Activated CD8-positive, alpha-beta memory T cell treated with anti-CD3 and anti-CD28 coated beads for 36 hours (primary cell): Measurements from ENCODE around the gene FASTKD1. TPM values are rescaled to one million over a fixed set of nuclear protein-coding genes. Genes with fewer than 3 reads are reported as not detected.

Experiments
- CTCF ChIA-PET: fragments of 350-600 bp; sonication (Branson Sonifier 250); formaldehyde crosslinking; loops from one replicate; lab custom pipeline; 2021; ENCODE audit warnings: antibody characterized with exemption; lab: Charles Lee
- POLR2A ChIA-PET: fragments of 350-600 bp; sonication (Branson Sonifier 250); formaldehyde crosslinking; loops from one replicate; lab custom pipeline; 2021; ENCODE audit warnings: antibody characterized with exemption; lab: Charles Lee
- total RNA-seq, 2 experiments: library from RNA; stranded (reverse); gene quantifications; one replicate each; pipeline ENCODE4 v1.2.3, GENCODE V29; 2021

The FASTKD1 gene
- total RNA-seq, 2 experiments from 2014 or later = 66.1 to 66.8 TPM

GRCh38 chr2:169513094-169513493 is 60.6 kb downstream of the FASTKD1 start:
- ChIA-PET POLR2A (no interaction called here), CTCF (interaction anchor here (1.4 kb wide), 1 partner anchor 15 kb away, joined by 3 read pairs; no protein-coding TSS in a partner anchor)

DNA sequence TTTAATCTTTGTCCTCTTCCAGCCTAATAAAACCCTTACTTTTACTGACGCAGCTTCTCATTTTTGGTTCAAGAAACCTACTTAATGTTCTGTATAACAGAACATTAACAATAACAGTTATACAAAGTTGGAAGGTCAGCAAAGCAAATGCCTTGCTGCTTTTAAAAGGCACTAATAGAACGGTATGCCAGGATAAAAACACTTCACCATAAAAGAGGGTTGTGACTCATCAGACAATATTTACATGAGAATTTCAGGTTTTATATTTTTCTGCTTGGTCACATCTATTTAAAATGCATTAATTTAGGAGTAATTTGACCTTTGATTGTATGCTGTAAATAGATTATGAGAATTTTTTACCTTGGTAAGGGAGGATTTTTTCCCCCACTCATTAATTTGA is 61.1 kb downstream of the FASTKD1 start:
- POLR2A ChIA-PET = no interaction called here
- CTCF ChIA-PET = interaction anchor here (1.6 kb wide), 1 partner anchor 16 kb away, joined by 3 read pairs; no protein-coding TSS in a partner anchor

DNA sequence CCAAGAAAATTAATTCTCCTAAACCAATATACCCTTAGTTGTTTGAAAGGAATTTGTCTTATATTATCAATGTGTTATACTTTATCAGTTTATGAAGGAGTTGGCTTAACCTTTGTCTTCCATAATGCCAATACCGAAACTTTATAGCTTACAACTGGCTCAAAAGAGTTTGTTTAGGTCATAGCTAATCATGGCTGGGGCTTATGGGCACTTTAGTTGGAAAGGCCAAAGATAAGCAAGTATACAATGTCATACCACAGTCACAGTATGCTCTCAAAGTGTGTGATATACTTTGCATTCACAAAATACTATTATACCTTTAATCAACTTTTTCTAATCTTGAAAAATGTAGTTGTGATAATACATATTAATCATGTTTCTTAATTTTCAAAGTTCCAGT is 61.8 kb downstream of the FASTKD1 start:
- CTCF ChIA-PET = interaction anchor here (1.6 kb wide), 1 partner anchor 16 kb away, joined by 3 read pairs; no protein-coding TSS in a partner anchor
- POLR2A ChIA-PET = no interaction called here

GRCh38 chr2:169510496-169510895 is 63.2 kb downstream of the FASTKD1 start:
- CTCF ChIA-PET = no interaction called here

DNA sequence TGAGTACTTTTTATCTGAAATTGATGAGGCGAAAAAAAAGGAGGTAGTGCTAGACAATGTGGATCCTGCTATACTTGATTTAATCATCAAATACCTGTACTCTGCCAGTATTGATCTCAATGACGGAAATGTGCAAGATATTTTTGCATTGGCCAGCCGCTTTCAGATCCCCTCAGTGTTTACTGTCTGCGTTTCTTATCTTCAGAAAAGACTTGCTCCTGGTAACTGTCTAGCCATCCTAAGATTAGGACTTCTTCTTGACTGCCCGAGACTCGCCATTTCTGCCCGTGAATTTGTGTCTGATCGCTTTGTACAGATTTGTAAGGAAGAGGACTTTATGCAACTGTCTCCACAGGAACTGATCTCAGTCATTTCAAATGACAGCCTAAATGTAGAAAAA is 63.7 kb downstream of the FASTKD1 start:
- ChIA-PET POLR2A (no interaction called here), CTCF (no interaction called here)

More at GRCh38 chr2:169510496-169510895, 63.2 kb downstream of the FASTKD1 start:
- POLR2A ChIA-PET = no interaction called here

DNA sequence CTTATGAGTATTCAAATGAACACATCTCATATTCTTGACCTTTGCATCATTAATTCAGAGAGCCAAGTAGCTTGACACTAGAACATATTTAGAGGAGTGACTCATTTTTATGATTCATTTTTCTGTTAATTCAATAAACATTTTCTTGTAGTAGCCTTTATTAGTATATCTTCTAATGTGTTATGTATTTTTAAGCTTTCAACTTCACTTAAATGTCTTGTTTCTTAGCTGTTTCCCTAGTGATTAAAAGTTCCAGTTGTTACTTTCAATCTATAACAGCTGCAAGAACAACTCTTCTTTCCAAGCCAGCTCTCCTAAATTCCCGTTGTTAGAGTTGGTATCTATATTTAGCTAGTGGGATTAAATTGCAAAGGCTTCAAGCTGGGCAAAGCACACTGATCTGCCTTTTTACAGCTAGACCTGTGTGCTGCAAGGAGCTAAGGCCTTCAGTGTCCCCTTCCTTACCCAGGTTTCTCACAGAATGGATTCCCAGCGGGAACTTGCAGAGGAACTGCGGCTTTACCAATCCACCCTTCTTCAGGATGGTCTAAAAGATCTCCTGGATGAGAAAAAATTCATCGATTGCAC is 64.3 kb downstream of the FASTKD1 start, which contains the start of gene KLHL41:
Gene KLHL41, plus strand, starts transcription at position 405 of the 588 bp plus-strand sequence. Its CDS starts 77 bp downstream, at position 482.
- POLR2A ChIA-PET = no interaction called here
- CTCF ChIA-PET = no interaction called here

DNA sequence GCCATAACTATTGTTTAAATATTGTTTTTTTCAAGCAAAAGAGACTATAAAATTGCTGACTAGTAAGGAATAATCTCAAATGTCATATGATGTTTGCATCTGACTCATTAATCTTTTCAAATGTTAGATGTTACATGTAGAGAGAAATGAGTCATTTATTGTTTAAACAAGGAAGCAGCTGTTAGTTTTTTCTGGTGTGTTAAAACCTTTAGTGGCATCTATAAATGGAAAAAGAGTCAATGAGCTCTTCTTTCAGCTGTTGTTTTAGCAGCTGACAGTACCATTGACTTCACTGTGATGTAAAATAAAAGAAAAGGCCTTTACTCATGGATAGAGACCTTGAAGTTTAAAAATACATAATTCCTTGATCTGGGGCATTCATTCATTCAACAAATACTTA is 66.0 kb downstream of the FASTKD1 start:
- POLR2A ChIA-PET = no interaction called here
- CTCF ChIA-PET = no interaction called here

DNA sequence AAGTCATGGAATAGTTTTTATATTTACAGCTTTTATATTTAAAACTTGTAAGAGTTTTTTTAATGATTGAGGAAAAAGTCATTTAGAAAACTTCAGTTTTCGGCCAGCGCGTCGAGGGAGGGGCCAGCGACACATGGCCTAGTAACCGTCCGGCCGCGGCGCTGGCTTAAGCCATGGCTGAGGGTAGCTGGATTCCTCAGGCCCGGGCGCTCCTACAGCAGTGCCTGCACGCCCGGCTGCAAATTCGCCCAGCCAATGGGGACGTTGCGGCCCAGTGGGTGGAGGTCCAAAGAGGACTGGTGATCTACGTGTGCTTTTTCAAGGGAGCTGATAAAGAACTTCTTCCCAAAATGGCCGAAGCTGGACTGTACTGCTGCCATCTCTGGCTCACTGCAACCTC is 69.0 kb downstream of the FASTKD1 start:
- ChIA-PET POLR2A (no interaction called here), CTCF (no interaction called here)

GRCh38 chr2:169495310-169495928 is 78.2 kb downstream of the FASTKD1 start:
- POLR2A ChIA-PET = no interaction called here
- CTCF ChIA-PET = no interaction called here

- ChIA-PET CTCF (no interaction called here), POLR2A (no interaction called here)
Observed at GRCh38 chr2:169493360-169493759, 80.3 kb downstream of the FASTKD1 start.

GRCh38 chr2:169491378-169491777 is 82.3 kb downstream of the FASTKD1 start:
- CTCF ChIA-PET = no interaction called here
- POLR2A ChIA-PET = no interaction called here

DNA sequence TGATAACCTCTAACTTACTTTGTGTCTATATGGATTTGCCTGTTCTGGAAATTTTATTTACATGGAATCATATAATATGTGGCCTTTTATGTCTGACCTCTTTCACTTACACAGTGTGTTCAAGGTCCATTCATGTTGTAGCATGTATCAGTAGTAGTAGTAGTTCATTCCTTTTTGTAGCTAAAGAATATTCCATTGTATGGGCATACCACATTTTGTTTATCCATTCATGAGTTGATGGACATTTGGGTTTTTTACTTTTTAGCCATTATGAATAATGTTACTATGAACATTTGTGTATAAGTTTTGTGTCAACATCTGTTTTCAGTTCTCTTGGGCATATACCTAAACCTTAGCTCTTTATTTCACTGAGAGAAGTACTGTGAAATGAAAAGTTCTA is 82.8 kb downstream of the FASTKD1 start:
- POLR2A ChIA-PET = no interaction called here
- CTCF ChIA-PET = no interaction called here

- POLR2A ChIA-PET = no interaction called here
- CTCF ChIA-PET = interaction anchor here (1.0 kb wide), 1 partner anchor 42 kb away, joined by 3 read pairs; no protein-coding TSS in a partner anchor
Observed at GRCh38 chr2:169486487-169486886, 87.2 kb downstream of the FASTKD1 start.

GRCh38 chr2:169485650-169486138 is 88.0 kb downstream of the FASTKD1 start:
- CTCF ChIA-PET = interaction anchor here (1.0 kb wide), 1 partner anchor 42 kb away, joined by 3 read pairs; no protein-coding TSS in a partner anchor
- POLR2A ChIA-PET = no interaction called here

GRCh38 chr2:169480079-169480465 is 93.6 kb downstream of the FASTKD1 start:
- POLR2A ChIA-PET = no interaction called here
- CTCF ChIA-PET = interaction anchor here (0.7 to 1.2 kb wide), 7 partner anchors 8 to 1551 kb away, joined by 3 to 4 read pairs (median 3); no protein-coding TSS in a partner anchor

Other genes with a start within 250 kb of the FASTKD1 start
- gene LRP2, start 211.3 kb downstream of the FASTKD1 start, total RNA-seq = under 1 TPM; 0.08 to 0.17 TPM
- 1 to 10 TPM; 4.9 TPM for gene BBS5, start 94.4 kb downstream of the FASTKD1 start, total RNA-seq
- gene KLHL41, start 64.2 kb downstream of the FASTKD1 start, total RNA-seq = under 1 TPM; 0.15 to 0.25 TPM
- gene PPIG, start 10.5 kb upstream of the FASTKD1 start, total RNA-seq = 10 to 100 TPM; 59.4 to 62.6 TPM
- under 1 TPM; 0.50 to 0.63 TPM for gene CFAP210, start 120.5 kb upstream of the FASTKD1 start, total RNA-seq
- 1 to 10 TPM; 5.0 to 5.4 TPM for gene PHOSPHO2, start 120.6 kb upstream of the FASTKD1 start, total RNA-seq
- 10 to 100 TPM; 14.6 to 15.2 TPM for gene KLHL23, start 160.0 kb upstream of the FASTKD1 start, total RNA-seq
- gene SSB, start 225.0 kb upstream of the FASTKD1 start, total RNA-seq = 100 to 1,000 TPM; 103 to 111 TPM